ENCODE results near the gene TMEM72. TPM values are rescaled to one million over a fixed set of nuclear protein-coding genes. Genes with fewer than 3 reads are reported as not detected.

TMEM72 gene
- total RNA-seq, 4 donors from 2014 or later, result not detected

GRCh38 chr10:44981172-44982113 lies 70.3 kb downstream of the TMEM72 start:
- peaks cover 59 to 61% of the 10 kb centered on the region in 2 donors for H3K36me3 ChIP-seq
- H3K27me3 ChIP-seq, result no peaks in the 10 kb centered on the region
- peak in 1 of 2 donors; percentile 7 for DNase-seq
- no peak for TF ChIP-seq CTCF (IDR thresholded peaks at IDR 0.05)
- no peak for TF ChIP-seq POLR2A (IDR thresholded peaks at IDR 0.05)
- H3K27ac ChIP-seq, result peak overlapping the region; percentile 50 to 97 (median 67)
- no peaks in the 10 kb centered on the region for H3K9me3 ChIP-seq
- intact Hi-C loops (cut with DNase I), result no loop called here
- WGBS, 2 donors, result 67 to 78% methylated on average over 11 of the region's 11 CpGs
- H3K4me3 ChIP-seq (replicated peaks in 1 of 3), result no peak overlapping the region
- H3K4me1 ChIP-seq, result peaks cover 34 to 77% of the 10 kb centered on the region in 2 donors

GRCh38 chr10:44982114-44982460 lies 71.0 kb downstream of the TMEM72 start:
- peak in 1 of 2 donors; percentile 7 for TF ChIP-seq POLR2A (IDR thresholded peaks at IDR 0.05)
- TF ChIP-seq CTCF (IDR thresholded peaks at IDR 0.05), result no peak
- 81 to 97% methylated on average over 7 to 8 of the region's 9 CpGs for WGBS, 2 donors
- H3K27ac ChIP-seq, result peak overlapping the region; percentile 50 to 97 (median 67)
- intact Hi-C loops (cut with DNase I), result no loop called here
- peak; percentile 25 to 33 for DNase-seq
- H3K27me3 ChIP-seq, result no peaks in the 10 kb centered on the region
- H3K4me1 ChIP-seq, result peaks cover 29 to 70% of the 10 kb centered on the region in 2 donors
- H3K36me3 ChIP-seq, result peaks cover 59 to 61% of the 10 kb centered on the region in 2 donors
- no peaks in the 10 kb centered on the region for H3K9me3 ChIP-seq
- H3K4me3 ChIP-seq (replicated peaks in 1 of 3), result no peak overlapping the region

- Histone ChIP-seq H3K4me3 (replicated peaks in 1 of 3) (no peak overlapping the region), H3K36me3 (peaks cover 58 to 59% of the 10 kb centered on the region in 2 donors), H3K4me1 (peaks cover 25 to 70% of the 10 kb centered on the region in 2 donors), H3K27ac (peak overlapping the region in 2 of 3 donors; percentile 67 to 97), H3K27me3 (no peaks in the 10 kb centered on the region), H3K9me3 (no peaks in the 10 kb centered on the region)
- DNase-seq, result no peak
- TF ChIP-seq POLR2A (IDR thresholded peaks at IDR 0.05) (no peak), CTCF (IDR thresholded peaks at IDR 0.05) (no peak)
- intact Hi-C loops (cut with DNase I), result no loop called here
- WGBS, 2 donors, result 76 to 100% methylated on average over 2 to 5 of the region's 9 CpGs
These were observed 71.4 kb downstream of the TMEM72 start for GRCh38 chr10:44982496-44982895.

GRCh38 chr10:44983066-44983894 lies 72.1 kb downstream of the TMEM72 start:
- no peak for TF ChIP-seq CTCF (IDR thresholded peaks at IDR 0.05)
- 94 to 96% methylated on average over 9 to 11 of the region's 13 CpGs for WGBS, 2 donors
- Histone ChIP-seq H3K36me3 (peaks cover 55 to 57% of the 10 kb centered on the region in 2 donors), H3K27ac (peak overlapping the region in 2 of 3 donors; percentile 13 to 56), H3K27me3 (no peaks in the 10 kb centered on the region), H3K4me3 (replicated peaks in 1 of 3) (no peak overlapping the region), H3K4me1 (peaks cover 18 to 67% of the 10 kb centered on the region in 2 donors), H3K9me3 (no peaks in the 10 kb centered on the region)
- no peak for DNase-seq
- intact Hi-C loops (cut with DNase I), result no loop called here

All from thyroid gland (tissue), 4 donors.